ENCODE measurements around the gene MMP24OS. TPM values are rescaled to one million over a fixed set of nuclear protein-coding genes. Genes with fewer than 3 reads are reported as not detected.
A peak's percentile ranks its signal among the peaks of the same experiment; 100 is the strongest.
"Not testable (repeated sequence)": the region's sequence is repeated elsewhere in the genome, so short reads cannot be mapped to it uniquely, and the experiment has no call there.

MMP24OS gene
- total and polyA plus RNA-seq, 2 donors (not counting 3 experiments of a cell fraction or from before 2014, with no cell fraction given), result 35.1 to 55.6 TPM

GRCh38 chr20:35316086-35316485 is 38.2 kb upstream of the MMP24OS start:
- Histone ChIP-seq H3K79me2 (ENCODE audit: control insufficient read depth, insufficient read depth, low read length) (no peaks in the 10 kb centered on the region), H3K9ac (replicated peaks; ENCODE audit: extremely low read depth, insufficient read depth, low read length) (no peak overlapping the region), H3K4me3 (replicated peaks in 1 of 3; ENCODE audit: insufficient read depth in 1 of 3, low read depth in 1 of 3, low read length in 3 of 3) (no peak overlapping the region), H3K27me3 (ENCODE audit: control insufficient read depth in 2 of 2, insufficient read depth in 2 of 2, low read length in 2 of 2) (no peaks in the 10 kb centered on the region), H3K9me3 (replicated peaks; ENCODE audit: control insufficient read depth, insufficient read depth, low read length) (no peaks in the 10 kb centered on the region), H2AFZ (ENCODE audit: low read depth, low read length) (no peak overlapping the region), H3K27ac (ENCODE audit: insufficient read depth, low read depth, low read length) (no peak overlapping the region), H4K20me1 (replicated peaks; ENCODE audit: control insufficient read depth, extremely low read depth, insufficient read depth, low read length) (no peaks in the 10 kb centered on the region), H3K4me2 (ENCODE audit: insufficient read depth, low read length) (no peak overlapping the region), H3K4me1 (ENCODE audit: control insufficient read depth, extremely low read depth, insufficient read depth, low read length) (peaks cover 61% of the 10 kb centered on the region), H3K36me3 (ENCODE audit: control insufficient read depth in 2 of 2, extremely low read depth in 1 of 2, insufficient read depth in 2 of 2, low read length in 2 of 2) (peaks cover 0 to 2% of the 10 kb centered on the region in 2 experiments), H3K9me1 (replicated peaks; ENCODE audit: control insufficient read depth, extremely low read depth, insufficient read depth, low read length) (no peaks in the 10 kb centered on the region)
- POLR2A ChIA-PET, result no interaction called here
- intact Hi-C loops (cut with micrococcal nuclease), result no loop called here
- no peak for DNase-seq (ENCODE audit: low read depth, low spot score)
- FAIRE-seq, result no peak
- TF ChIP-seq MYC (IDR thresholded peaks at IDR 0.05; ENCODE audit: low read depth, low read length) (no peak), CTCF (IDR thresholded peaks at IDR 0.05; ENCODE audit: extremely low read depth in 1 of 2, insufficient read depth in 1 of 2, low read depth in 1 of 2, low read length in 2 of 2) (no peak), GATA2 (IDR thresholded peaks at IDR 0.05; ENCODE audit: insufficient read depth, insufficient read length, low read depth, low read length) (no peak), FOS (IDR thresholded peaks at IDR 0.05; ENCODE audit: borderline replicate concordance, insufficient read depth, low read length) (no peak), JUN (IDR thresholded peaks at IDR 0.05; ENCODE audit: borderline replicate concordance, insufficient read depth, insufficient read length, low read depth) (no peak), MAX (IDR thresholded peaks at IDR 0.05; ENCODE audit: insufficient read depth, insufficient read length) (no peak), POLR2AphosphoS5 (IDR thresholded peaks at IDR 0.05; ENCODE audit: insufficient read depth, low read depth, low read length) (no peak), EZH2 (IDR thresholded peaks at IDR 0.05; ENCODE audit: borderline replicate concordance, low read depth, low read length, severe bottlenecking) (no peak), POLR2A (IDR thresholded peaks at IDR 0.05; ENCODE audit: low read depth, low read length) (no peak)
- BruUV-seq (replicated peaks), result TSS peak; percentile 32
- CTCF ChIA-PET, result interaction anchor here (6.7 kb wide), 1 partner anchor 11 kb away, joined by 83 read pairs; no protein-coding TSS in a partner anchor
- dilution Hi-C loops (cut with MboI; ENCODE audit: extremely low pct_ligation_motif_present, low sequenced_read_pairs), result no loop called here

GRCh38 chr20:35315632-35316020 is 37.7 kb upstream of the MMP24OS start:
- H4K20me1 ChIP-seq (replicated peaks; ENCODE audit: control insufficient read depth, extremely low read depth, insufficient read depth, low read length); DNase-seq (ENCODE audit: low read depth, low spot score); H3K4me3 ChIP-seq (replicated peaks in 1 of 3; ENCODE audit: insufficient read depth in 1 of 3, low read depth in 1 of 3, low read length in 3 of 3); H3K27me3 ChIP-seq (ENCODE audit: control insufficient read depth in 2 of 2, insufficient read depth in 2 of 2, low read length in 2 of 2); H3K36me3 ChIP-seq (ENCODE audit: control insufficient read depth in 2 of 2, extremely low read depth in 1 of 2, insufficient read depth in 2 of 2, low read length in 2 of 2); FAIRE-seq; BruUV-seq (replicated peaks); H2AFZ ChIP-seq (ENCODE audit: low read depth, low read length); H3K9ac ChIP-seq (replicated peaks; ENCODE audit: extremely low read depth, insufficient read depth, low read length); H3K27ac ChIP-seq (ENCODE audit: insufficient read depth, low read depth, low read length); H3K79me2 ChIP-seq (ENCODE audit: control insufficient read depth, insufficient read depth, low read length); H3K9me1 ChIP-seq (replicated peaks; ENCODE audit: control insufficient read depth, extremely low read depth, insufficient read depth, low read length); H3K9me3 ChIP-seq (replicated peaks; ENCODE audit: control insufficient read depth, insufficient read depth, low read length); POLR2A ChIA-PET; dilution Hi-C loops (cut with MboI; ENCODE audit: extremely low pct_ligation_motif_present, low sequenced_read_pairs); intact Hi-C loops (cut with micrococcal nuclease); H3K4me2 ChIP-seq (ENCODE audit: insufficient read depth, low read length): not testable (repeated sequence)
- H3K4me1 ChIP-seq (ENCODE audit: control insufficient read depth, extremely low read depth, insufficient read depth, low read length), result peaks cover 63% of the 10 kb centered on the region
- CTCF ChIA-PET, result interaction anchor here (1.0 kb wide), 1 partner anchor 14 kb away, joined by 3 read pairs; no protein-coding TSS in a partner anchor
